NCI-H345 treated with DMSO at 0.1 percent for 48 hours (cell line): ENCODE measurements around the gene ADD3.

Experiments used
- DNase-seq: peaks from one replicate; lab custom pipeline; 2025; ENCODE audit not compliant: unreplicated experiment; lab: John Stamatoyannopoulos, UW

ADD3 gene

DNA sequence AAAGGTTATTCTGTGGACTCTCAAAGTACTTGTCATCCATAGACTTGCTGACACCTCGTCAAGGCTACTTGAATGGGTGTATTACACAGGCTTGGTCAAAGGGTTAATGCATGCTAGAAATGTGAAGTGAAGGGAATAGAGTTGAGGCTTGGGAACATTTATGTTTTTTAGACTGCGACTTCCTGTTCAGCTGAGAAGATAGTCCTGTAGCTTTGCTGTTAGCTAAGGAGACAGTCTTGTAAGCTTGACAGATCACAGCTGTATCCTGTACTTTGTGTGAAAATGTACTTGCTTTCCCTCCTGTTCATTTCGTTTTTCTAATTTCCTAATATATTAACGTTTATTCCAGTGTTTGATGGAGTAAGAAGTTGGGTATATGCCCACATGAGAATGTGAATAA is 52.1 kb downstream of the ADD3 start:
- no peak for DNase-seq

DNA sequence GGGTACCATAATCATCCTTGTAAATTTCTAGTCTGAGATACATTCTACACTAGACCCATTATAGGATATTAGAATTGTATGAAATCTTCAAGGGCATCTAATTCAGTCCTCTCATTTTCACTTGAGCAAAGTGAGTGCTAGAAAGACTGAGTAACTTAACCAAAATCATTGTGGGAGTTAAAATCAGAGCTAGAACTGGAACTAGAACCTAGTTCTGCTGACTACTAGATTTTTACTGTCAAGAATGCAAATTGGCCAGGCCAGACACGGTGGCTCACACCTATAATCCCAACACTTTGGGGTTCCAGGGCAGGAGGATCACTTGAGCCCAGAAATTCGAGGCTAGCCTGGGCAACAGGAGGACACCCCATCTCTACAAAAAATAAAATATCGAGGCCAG is 53.9 kb downstream of the ADD3 start:
- no peak for DNase-seq

DNA sequence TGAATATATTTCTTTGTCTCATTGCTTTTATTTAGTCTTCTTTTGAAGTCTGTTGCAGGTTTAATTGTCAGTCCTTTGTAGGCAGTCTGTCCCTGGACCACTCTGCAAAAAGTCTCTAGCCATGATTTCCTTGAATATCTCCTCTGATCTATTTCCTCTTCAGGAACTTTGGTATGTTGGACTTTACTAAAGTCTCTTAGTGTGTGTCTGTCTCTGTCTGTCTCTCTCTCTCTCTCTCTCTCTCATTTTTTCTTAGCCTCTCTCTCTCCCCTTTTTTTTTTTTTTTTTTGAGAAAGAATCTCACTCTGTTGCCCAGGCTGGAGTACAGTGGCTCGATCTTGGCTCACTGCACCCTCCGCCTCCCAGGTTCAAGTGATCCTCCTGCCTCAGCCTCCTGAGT is 57.5 kb downstream of the ADD3 start:
- no peak for DNase-seq

DNA sequence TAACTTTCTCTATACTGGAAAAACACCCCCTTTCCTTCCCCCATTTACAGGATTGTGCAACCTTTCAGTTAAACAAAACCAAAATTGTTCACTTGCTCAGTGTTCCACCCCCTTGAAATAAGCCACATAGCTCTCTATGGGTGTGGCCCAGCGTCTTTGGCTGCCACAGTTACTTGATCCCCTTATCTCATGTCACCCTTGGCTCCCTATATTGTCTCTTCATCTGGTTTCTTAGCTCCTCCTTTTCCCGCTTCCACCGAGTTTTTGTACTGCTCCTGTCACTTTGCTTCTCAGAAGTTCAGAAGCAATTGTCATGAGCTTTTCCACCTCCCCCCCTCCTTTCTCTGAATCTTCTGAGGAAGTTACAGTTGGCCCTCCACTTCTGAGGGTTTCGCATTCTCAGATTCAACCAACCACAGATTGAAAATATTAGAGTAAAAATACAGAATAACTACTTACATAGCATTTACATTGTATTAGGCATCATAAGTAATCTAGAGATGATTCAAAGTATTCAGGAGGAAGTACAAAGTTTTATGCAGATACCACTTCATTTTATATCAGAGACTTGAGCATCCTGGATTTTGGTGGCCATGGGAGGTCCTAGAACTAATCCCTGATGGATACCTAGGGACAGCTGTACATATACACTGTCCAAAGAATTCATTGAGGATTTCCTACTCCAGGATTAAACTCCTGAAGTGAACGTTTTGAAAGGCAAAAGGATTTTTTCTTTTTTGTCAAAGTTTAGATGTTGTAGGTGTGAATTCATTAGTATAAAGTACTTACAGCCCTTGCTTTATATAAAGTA is 60.4 kb downstream of the ADD3 start:
- no peak for DNase-seq

DNA sequence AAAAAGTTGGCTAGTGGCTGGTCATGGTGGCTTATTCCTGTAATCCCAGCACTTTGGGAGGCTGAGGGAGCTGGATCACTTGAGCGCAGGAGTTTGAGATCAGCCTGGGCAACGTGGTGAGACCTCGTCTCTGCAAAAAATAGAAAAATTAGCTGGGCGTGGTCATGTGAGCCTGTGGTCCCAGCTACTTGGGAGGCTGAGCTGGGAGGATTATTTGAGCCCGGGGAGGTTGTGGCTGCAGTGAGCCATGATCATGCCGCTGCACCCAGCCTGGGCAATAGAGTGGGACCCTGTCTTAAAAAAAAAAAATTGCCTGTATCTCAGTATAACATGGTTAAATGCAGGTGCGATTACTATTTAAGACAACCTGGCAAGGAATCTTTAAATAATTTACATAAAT is 61.0 kb downstream of the ADD3 start:
- DNase-seq = no peak

DNA sequence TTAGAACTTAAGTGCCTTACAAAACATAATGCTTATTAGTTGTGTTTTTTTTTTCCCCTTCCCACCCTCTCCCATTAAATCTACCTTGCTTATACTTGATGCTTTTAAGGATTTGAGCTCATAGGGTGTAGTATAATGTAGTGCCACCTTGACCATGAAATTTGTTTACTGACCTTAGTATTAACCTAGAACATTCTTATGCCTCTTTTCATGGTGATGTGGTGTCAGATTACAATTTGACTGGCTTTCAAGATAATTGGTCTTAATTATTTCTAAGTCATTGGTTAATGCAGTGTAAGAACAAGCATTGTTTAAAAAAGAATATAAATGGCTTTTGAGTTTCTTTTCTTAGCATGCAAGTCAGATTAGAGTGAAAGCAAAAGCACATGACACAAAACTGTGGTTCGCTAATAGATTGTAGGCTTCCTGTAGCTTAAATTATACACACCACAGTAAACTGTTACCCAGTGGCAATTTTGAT is 61.8 kb downstream of the ADD3 start:
- no peak for DNase-seq

DNA sequence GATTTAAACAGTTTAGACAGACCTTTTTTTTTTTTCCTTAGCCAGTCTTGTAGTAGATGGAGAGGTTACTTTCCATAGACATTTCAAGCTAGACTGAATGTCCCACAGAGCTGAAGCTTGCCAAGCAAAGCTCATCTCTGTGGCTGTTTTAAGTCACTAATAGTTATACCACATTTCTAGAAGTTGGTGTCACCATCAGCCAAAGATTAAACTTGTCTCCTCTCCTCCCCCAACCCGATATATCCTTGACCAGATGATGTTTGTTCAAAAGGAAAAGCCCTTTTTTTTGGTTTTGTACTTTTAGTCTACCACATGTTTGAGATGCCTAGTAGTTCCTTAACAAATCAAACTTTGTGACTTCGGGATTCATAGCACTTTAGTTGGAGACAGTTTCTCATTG is 66.1 kb downstream of the ADD3 start:
- no peak for DNase-seq

DNA sequence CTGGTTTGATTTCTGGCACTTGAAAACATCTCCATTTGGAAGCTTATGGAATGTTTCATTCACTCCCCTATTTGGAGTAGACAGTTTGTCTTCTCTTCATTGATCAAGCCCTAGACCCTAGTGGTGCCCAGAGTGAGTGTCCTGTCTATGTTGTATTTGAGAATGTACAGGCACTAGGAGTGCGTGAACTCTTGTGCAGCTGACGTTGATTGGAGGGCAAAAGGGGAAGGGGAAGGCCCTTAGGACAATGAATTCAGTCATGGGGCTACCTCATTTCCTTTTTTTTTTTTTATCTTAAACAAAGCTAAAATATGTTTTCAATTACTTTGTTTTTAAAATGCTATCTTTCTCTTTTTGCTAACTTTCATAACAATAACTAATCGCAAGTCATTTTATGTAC is 66.5 kb downstream of the ADD3 start:
- DNase-seq = no peak

DNA sequence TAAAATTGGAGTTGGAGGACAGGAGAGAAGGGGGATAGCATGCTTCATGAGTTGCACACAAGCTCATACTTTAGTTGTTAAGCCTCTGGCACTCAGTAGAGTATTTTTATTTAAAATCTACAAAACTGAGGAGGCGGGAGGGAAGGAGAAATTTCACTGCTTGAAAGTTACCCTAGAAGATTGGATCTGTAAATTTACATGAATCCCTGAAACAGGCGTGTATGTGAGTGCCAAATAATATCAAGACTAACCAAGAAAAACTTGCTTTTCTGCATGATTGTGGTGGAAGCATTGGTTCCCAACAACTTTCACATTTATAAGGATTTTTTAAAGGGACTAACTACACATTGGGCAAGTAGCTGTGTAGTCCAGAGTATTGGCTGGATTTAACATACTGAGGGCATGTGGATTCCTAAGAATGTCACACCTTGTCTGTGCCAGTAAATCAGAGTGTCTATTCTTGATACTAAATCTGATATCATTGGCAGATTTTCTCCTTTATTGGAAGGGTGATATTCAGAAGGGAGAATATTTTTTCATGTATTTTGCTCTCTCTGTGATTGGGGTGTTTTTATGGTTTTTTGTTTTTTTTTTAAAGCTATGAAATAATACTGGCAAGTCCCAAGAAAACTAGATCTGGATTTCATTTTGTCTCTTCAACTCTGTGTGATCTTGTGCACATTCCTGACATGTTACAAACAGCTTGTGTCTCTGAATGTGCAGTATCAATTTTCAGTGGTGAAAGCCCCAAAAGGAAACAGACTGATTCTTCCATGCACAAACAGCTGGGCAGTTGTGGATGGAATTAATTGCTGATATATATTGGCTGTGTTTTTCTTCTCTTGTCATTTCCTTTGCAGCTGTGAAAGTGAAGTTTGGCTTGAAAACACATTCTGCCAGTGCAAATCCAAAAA is 67.2 kb downstream of the ADD3 start:
- DNase-seq = no peak

DNA sequence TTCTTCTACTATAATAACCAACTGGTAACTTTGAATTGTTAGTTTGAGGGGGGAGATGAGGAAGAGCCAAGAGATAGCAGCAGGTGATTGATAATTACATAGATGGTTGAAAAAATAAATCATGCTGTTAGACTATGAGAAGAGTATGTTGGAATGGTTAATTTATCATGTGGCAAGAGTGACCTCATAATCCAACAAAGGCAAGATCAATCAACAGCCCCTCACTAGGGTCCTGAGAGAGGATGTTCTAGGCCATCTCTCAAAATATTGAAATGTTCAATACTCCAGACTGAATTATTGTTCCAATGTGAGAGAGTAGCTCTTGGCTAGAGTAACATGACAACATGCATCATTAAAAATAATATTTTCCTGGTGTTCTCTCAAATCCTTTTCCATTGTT is 67.9 kb downstream of the ADD3 start:
- DNase-seq = no peak

DNA sequence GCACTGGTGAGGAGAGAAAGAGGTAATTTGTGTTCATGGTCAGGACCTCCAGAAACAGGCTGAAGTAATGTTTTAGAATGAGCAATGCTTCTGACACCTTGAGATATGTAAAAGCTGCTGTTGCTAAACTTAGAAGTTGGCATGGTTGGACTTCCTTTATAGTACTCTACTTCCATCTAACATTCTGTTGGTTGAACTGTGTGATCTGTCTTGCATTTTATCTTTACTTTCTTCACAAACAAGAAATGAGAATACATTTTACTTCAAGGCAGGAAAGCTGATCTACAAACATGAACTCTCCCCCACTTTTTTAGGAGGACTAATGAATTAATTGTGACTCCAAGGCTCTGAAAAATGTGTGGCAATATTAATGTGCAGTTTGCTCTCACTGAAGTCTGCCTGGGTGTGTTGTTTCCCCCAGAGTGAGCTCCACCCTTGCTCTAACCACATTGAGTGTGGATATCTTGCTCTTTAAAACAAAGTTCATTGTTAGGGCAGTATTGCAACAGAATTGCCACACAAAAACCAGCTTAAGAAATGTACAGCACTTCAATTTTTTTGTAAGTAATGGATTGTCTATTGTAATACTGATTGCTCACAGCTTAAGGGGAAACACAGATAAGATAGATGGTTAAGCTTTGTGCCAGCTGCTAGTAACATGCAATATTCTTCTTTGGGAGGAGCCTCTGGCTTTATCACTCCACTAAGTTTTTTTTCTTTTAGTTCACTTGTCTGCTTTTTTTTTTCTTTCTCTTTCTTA is 69.0 kb downstream of the ADD3 start:
- no peak for DNase-seq

DNA sequence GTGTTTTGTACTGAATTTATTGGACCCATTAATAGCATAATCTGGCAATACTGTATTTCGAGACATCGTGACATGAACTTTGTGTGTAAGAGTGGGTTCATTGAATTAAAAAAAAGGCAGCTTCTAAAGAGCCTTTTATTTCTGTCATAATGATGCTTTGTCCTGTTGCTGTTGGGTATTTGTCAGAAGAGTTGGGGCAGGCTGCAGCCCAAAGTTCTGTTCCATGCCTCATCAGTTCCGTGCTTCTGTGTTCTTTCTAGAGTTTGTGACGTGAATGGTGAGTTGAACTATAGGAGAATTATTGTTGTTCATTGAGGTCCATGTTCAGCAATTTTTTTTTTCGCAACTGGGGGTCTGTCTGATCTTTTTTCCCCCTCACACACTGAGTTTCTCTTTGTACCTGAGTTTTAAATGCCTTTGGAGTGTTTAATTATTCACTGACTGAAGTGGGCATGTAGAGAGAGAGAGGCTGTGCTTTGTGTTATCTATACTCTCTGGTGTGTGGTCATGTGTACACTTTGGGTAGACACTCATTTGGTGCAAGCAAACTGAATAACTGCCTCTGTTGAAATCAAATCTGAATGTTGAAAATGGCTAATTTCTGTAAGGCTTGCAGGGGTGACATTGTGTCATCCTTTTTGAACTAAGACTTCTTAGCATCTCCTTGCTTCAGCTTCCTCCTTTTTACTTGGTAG is 69.8 kb downstream of the ADD3 start:
- DNase-seq = no peak

DNA sequence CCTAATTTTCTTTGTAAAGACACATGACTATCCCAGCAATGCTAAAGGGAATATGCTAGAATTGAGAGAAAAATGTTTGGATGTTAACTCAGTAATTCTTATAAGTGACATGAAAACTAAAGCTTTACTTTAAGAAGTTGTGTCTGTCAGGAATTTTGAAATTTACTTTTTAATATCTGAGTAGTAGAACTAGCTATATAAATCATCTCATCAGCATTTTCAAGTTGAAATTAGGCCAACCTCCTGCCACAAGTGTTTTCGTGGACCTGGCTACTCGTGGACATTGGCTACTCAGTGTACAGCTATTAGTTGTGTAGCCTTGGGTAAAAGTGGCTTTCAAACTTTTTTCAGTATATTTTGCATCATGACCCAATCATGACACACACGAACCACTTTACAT is 70.5 kb downstream of the ADD3 start:
- no peak for DNase-seq

DNA sequence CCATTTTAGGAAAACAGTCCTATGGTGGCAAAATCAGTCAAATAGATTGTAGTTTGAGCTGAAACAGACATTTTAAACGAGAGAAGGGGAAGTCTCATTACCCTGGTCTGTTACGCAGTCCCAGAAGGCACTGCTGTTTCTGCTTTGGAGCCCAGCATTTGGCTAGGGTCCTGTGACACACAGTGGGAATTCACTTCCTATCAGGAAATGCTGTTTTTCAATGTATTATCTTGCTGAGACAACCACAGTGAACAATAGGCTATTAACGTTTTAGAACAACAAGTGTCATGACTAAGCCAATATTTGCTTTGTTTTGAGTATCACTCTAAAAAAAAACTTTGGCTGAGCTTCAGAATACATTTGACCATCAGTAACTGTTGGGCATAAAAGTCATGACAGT is 74.1 kb downstream of the ADD3 start:
- no peak for DNase-seq

DNA sequence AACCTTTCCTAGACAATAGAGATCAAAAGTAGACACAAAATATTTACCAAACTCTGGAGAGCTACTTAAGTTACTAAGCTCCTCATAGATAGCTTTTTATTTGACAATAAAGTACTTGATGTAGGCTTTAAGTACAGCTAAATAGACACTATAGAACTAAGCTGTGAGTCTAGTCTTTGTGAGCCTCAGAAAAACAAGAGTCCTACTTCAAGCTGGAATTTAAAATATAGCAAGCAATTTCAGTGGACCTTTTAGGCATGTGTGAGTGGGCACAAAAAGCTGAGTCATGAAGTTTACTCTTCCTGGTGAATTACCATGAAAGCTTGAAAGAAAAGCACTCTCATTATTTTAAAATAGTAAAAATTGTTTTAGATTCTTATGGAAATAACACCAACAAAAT is 76.1 kb downstream of the ADD3 start:
- peak; percentile 53 for DNase-seq

DNA sequence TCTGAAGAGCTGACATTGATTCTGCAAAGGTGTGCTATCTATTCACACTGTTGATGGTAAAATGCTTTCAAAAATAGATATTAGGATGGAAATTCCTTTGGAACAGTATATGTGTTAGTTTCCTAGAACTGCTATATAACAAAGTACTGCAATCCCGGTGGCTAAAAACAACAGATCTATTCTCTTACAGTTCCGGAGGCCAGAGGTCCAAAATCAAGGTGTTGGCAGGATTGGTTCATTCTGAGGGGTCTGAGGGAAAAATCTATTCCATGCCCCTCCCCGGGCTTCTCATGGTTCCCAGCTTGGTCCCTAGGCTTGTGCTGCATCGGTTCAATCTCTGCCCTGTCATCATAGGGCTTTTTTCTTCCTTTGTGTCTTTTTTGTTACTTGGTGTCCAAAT is 79.9 kb downstream of the ADD3 start:
- no peak for DNase-seq

DNA sequence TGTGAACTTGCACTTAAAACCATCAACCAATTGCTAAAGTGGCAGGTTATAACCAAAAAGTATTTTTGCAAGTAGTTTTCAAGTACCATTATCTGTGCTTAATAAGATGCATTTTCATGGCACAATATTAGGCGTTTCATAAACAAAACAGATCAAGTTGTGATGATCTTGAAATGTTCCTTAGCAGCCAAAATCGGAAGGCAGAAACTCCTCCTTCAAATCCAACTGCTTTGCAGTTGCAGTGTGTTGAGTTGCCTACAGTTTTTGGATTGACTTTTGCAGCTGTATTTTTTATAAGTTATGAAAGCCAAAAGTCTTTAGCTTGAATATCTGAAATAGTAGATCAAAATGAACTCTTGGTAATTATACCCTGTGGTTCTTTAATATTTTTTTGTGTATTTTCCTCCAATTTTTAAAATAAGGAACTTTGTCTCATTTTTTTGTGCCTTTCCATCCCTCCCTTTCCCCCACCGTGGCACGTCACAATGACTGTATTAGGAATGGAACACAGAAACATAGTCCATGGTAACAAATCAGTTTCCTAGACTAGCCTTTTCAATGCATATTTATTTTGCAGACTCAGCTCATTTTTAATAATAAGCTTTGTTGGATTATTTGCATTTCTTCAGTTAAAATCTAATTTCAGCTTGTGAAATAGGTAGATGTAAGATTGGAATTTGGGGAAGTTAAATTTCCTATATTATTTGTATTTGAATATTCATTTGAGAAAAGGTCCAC is 80.8 kb downstream of the ADD3 start:
- DNase-seq = no peak

DNA sequence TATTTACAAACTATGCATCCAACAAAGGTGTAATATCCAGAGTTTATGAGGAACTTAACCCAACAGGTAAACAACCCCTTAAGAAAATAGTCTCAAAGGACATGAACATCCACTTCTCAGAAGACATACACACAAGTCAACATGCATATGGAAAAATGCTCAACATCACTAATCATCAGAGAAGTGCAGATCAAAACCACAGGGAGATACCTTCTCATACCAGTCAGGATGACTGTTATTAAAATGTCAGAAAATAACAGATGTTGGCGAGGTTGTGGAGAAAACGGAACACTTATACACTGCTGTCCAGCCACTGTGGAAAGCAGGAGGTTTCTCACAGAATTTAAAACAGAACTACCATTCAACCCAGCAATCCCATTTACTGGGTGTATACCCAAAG is 84.0 kb downstream of the ADD3 start:
- DNase-seq = no peak

DNA sequence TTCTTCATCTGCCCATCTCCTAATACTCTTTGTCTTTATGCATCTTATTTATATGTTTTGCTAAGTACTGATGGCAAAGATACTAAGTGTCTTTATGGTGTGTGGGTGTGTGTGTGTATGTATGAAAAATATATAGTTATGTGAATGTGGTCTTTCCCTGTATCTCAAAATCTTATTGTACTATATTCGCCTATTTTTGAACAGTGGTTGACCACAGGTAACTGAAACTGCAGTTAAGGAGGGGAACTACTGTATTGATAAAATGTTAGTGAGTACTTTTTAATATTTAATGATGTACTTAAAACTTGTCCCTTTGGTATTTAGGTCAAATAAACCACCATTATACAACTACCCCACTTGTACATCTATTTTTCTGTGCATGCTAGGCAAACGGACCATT is 85.9 kb downstream of the ADD3 start:
- no peak for DNase-seq

DNA sequence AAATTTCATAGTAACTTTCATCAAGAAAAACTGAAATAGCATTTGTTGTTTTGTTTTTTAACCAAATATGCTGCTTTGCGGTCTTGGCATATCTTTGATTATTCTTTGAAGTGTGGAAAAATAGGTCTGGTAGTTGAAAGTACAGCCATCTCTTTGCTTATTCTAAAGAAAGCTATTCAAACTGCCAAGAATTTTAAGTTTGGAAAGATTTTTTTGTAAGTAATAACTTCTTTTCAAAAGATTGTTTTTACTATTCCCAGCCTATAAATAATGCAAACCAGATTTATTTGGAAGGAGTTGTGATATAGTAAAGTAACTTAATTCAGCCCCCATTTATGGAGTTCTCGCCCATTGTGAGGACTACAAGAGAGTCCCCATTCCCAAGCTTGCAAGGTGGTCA is 87.0 kb downstream of the ADD3 start:
- DNase-seq = no peak
